ENCODE measurements around the gene SECISBP2L.

SECISBP2L gene

GRCh38 chr15:49055630-49056029 lies 9.4 kb upstream of the SECISBP2L start:
- no peak overlapping the region for H4K8ac ChIP-seq (ENCODE audit: low read depth, low read length)
- no peak overlapping the region for H4K91ac ChIP-seq (ENCODE audit: low read depth, low read length, poor library complexity)
- H2AFZ ChIP-seq (ENCODE audit: low read length), result no peak overlapping the region
- no peaks in the 10 kb centered on the region for H3K79me1 ChIP-seq (ENCODE audit: low read depth, low read length)
- H2BK5ac ChIP-seq (ENCODE audit: low read length), result no peak overlapping the region
- H2BK12ac ChIP-seq (ENCODE audit: low read length), result no peak overlapping the region
- no peaks in the 10 kb centered on the region for H3K4me1 ChIP-seq (ENCODE audit: control insufficient read depth in 2 of 2, insufficient read depth in 1 of 2, low read depth in 1 of 2, low read length in 2 of 2)
- H3K27ac ChIP-seq (replicated peaks; ENCODE audit: low read length), result no peak overlapping the region
- no peak overlapping the region for H3K4ac ChIP-seq (ENCODE audit: low read length)
- H3K4me2 ChIP-seq (ENCODE audit: insufficient read depth, low read length, poor library complexity, severe bottlenecking), result no peak overlapping the region
- H3K9me3 ChIP-seq (replicated peaks in 1 of 2; ENCODE audit: control insufficient read depth in 2 of 2, insufficient read depth in 1 of 2, low read depth in 1 of 2, low read length in 2 of 2), result peaks cover 0 to 3% of the 10 kb centered on the region in 2 donors
- H3K27me3 ChIP-seq (ENCODE audit: control insufficient read depth in 3 of 3, insufficient read depth in 3 of 3, low read depth in 1 of 3, low read length in 3 of 3), result no peaks in the 10 kb centered on the region
- DNase-seq (ENCODE audit: low spot score), result no peak
- no peaks in the 10 kb centered on the region for H3K36me3 ChIP-seq (replicated peaks in 1 of 2; ENCODE audit: control insufficient read depth in 2 of 2, insufficient read depth in 2 of 2, low read length in 2 of 2)
- H3K14ac ChIP-seq (ENCODE audit: low read length), result no peak overlapping the region
- no peak overlapping the region for H3K4me3 ChIP-seq (ENCODE audit: low read length in 2 of 2)
- no CpG with 5 or more reads among the region's 2 CpGs for WGBS, 2 donors (ENCODE audit: extremely low coverage in 2 of 2, insufficient read length in 2 of 2, insufficient replicate concordance in 1 of 2)
- no peak overlapping the region for H2BK120ac ChIP-seq (ENCODE audit: low read depth, low read length)
- no peak overlapping the region for H2AK5ac ChIP-seq (ENCODE audit: low read depth, low read length)
- no peak overlapping the region for H2BK15ac ChIP-seq (ENCODE audit: low read length)
- no peak overlapping the region for H3K9ac ChIP-seq (ENCODE audit: low read depth, low read length, poor library complexity)
- H3K18ac ChIP-seq (ENCODE audit: low read length), result no peak overlapping the region
- no peak overlapping the region for H3K23ac ChIP-seq (ENCODE audit: low read depth, low read length, poor library complexity)

GRCh38 chr15:49052662-49053061 lies 6.4 kb upstream of the SECISBP2L start:
- Histone ChIP-seq H2AK5ac (ENCODE audit: low read depth, low read length) (no peak overlapping the region), H4K8ac (ENCODE audit: low read depth, low read length) (no peak overlapping the region), H3K4ac (ENCODE audit: low read length) (no peak overlapping the region), H3K4me3 (ENCODE audit: low read length in 2 of 2) (no peak overlapping the region), H4K91ac (ENCODE audit: low read depth, low read length, poor library complexity) (no peak overlapping the region), H2BK120ac (ENCODE audit: low read depth, low read length) (no peak overlapping the region), H3K9ac (ENCODE audit: low read depth, low read length, poor library complexity) (no peak overlapping the region), H3K9me3 (replicated peaks in 1 of 2; ENCODE audit: control insufficient read depth in 2 of 2, insufficient read depth in 1 of 2, low read depth in 1 of 2, low read length in 2 of 2) (peaks cover 0 to 5% of the 10 kb centered on the region in 2 donors), H3K4me2 (ENCODE audit: insufficient read depth, low read length, poor library complexity, severe bottlenecking) (no peak overlapping the region), H3K36me3 (replicated peaks in 1 of 2; ENCODE audit: control insufficient read depth in 2 of 2, insufficient read depth in 2 of 2, low read length in 2 of 2) (no peaks in the 10 kb centered on the region), H2BK15ac (ENCODE audit: low read length) (no peak overlapping the region), H3K27me3 (ENCODE audit: control insufficient read depth in 3 of 3, insufficient read depth in 3 of 3, low read depth in 1 of 3, low read length in 3 of 3) (no peaks in the 10 kb centered on the region), H3K14ac (ENCODE audit: low read length) (no peak overlapping the region), H2BK5ac (ENCODE audit: low read length) (no peak overlapping the region), H2AFZ (ENCODE audit: low read length) (no peak overlapping the region), H3K79me1 (ENCODE audit: low read depth, low read length) (no peaks in the 10 kb centered on the region), H2BK12ac (ENCODE audit: low read length) (no peak overlapping the region), H3K4me1 (ENCODE audit: control insufficient read depth in 2 of 2, insufficient read depth in 1 of 2, low read depth in 1 of 2, low read length in 2 of 2) (no peaks in the 10 kb centered on the region), H3K27ac (replicated peaks; ENCODE audit: low read length) (no peak overlapping the region), H3K23ac (ENCODE audit: low read depth, low read length, poor library complexity) (no peak overlapping the region), H3K18ac (ENCODE audit: low read length) (no peak overlapping the region)
- DNase-seq (ENCODE audit: low spot score), result no peak
- WGBS, 2 donors (ENCODE audit: extremely low coverage in 2 of 2, insufficient read length in 2 of 2, insufficient replicate concordance in 1 of 2), result no CpG with 5 or more reads among the region's 4 CpGs

- H3K4me3 ChIP-seq (ENCODE audit: low read length in 2 of 2), result no peak overlapping the region
- DNase-seq (ENCODE audit: low spot score), result no peak
- H3K4me2 ChIP-seq (ENCODE audit: insufficient read depth, low read length, poor library complexity, severe bottlenecking), result no peak overlapping the region
- H2BK5ac ChIP-seq (ENCODE audit: low read length), result no peak overlapping the region
- no peak overlapping the region for H3K4ac ChIP-seq (ENCODE audit: low read length)
- H3K18ac ChIP-seq (ENCODE audit: low read length), result no peak overlapping the region
- no peak overlapping the region for H3K9ac ChIP-seq (ENCODE audit: low read depth, low read length, poor library complexity)
- H2BK15ac ChIP-seq (ENCODE audit: low read length), result no peak overlapping the region
- H3K14ac ChIP-seq (ENCODE audit: low read length), result no peak overlapping the region
- H3K27ac ChIP-seq (replicated peaks; ENCODE audit: low read length), result no peak overlapping the region
- H2BK12ac ChIP-seq (ENCODE audit: low read length), result no peak overlapping the region
- H2AK5ac ChIP-seq (ENCODE audit: low read depth, low read length), result no peak overlapping the region
- no peak overlapping the region for H4K91ac ChIP-seq (ENCODE audit: low read depth, low read length, poor library complexity)
- H4K8ac ChIP-seq (ENCODE audit: low read depth, low read length), result no peak overlapping the region
- no peaks in the 10 kb centered on the region for H3K27me3 ChIP-seq (ENCODE audit: control insufficient read depth in 3 of 3, insufficient read depth in 3 of 3, low read depth in 1 of 3, low read length in 3 of 3)
- H3K23ac ChIP-seq (ENCODE audit: low read depth, low read length, poor library complexity), result no peak overlapping the region
- no peak overlapping the region for H2BK120ac ChIP-seq (ENCODE audit: low read depth, low read length)
- peak overlapping the region; percentile 11 for H2AFZ ChIP-seq (ENCODE audit: low read length)
- peaks cover 6% of the 10 kb centered on the region for H3K79me1 ChIP-seq (ENCODE audit: low read depth, low read length)
- H3K4me1 ChIP-seq (ENCODE audit: control insufficient read depth in 2 of 2, insufficient read depth in 1 of 2, low read depth in 1 of 2, low read length in 2 of 2), result peaks cover 0 to 8% of the 10 kb centered on the region in 2 donors
- no peaks in the 10 kb centered on the region for H3K36me3 ChIP-seq (replicated peaks in 1 of 2; ENCODE audit: control insufficient read depth in 2 of 2, insufficient read depth in 2 of 2, low read length in 2 of 2)
- peaks cover 0 to 5% of the 10 kb centered on the region in 2 donors for H3K9me3 ChIP-seq (replicated peaks in 1 of 2; ENCODE audit: control insufficient read depth in 2 of 2, insufficient read depth in 1 of 2, low read depth in 1 of 2, low read length in 2 of 2)
These were observed 1.2 kb upstream of the SECISBP2L start for GRCh38 chr15:49047456-49047855.

GRCh38 chr15:49045751-49046219 lies 461 bp downstream of the SECISBP2L start:
- peak overlapping the region; percentile 99 for H3K18ac ChIP-seq (ENCODE audit: low read length)
- no peaks in the 10 kb centered on the region for H3K27me3 ChIP-seq (ENCODE audit: control insufficient read depth in 3 of 3, insufficient read depth in 3 of 3, low read depth in 1 of 3, low read length in 3 of 3)
- no CpG with 5 or more reads among the region's 17 CpGs for WGBS, 2 donors (ENCODE audit: extremely low coverage in 2 of 2, insufficient read length in 2 of 2, insufficient replicate concordance in 1 of 2)
- peaks cover 2% of the 10 kb centered on the region in 2 donors for H3K9me3 ChIP-seq (replicated peaks in 1 of 2; ENCODE audit: control insufficient read depth in 2 of 2, insufficient read depth in 1 of 2, low read depth in 1 of 2, low read length in 2 of 2)
- no peak for DNase-seq (ENCODE audit: low spot score)
- H3K9ac ChIP-seq (ENCODE audit: low read depth, low read length, poor library complexity), result peak overlapping the region; percentile 96
- no peak overlapping the region for H2BK15ac ChIP-seq (ENCODE audit: low read length)
- no peak overlapping the region for H4K91ac ChIP-seq (ENCODE audit: low read depth, low read length, poor library complexity)
- peaks cover 6% of the 10 kb centered on the region for H3K79me1 ChIP-seq (ENCODE audit: low read depth, low read length)
- H2BK5ac ChIP-seq (ENCODE audit: low read length), result peak overlapping the region; percentile 85
- H3K36me3 ChIP-seq (replicated peaks in 1 of 2; ENCODE audit: control insufficient read depth in 2 of 2, insufficient read depth in 2 of 2, low read length in 2 of 2), result no peaks in the 10 kb centered on the region
- H3K14ac ChIP-seq (ENCODE audit: low read length), result peak overlapping the region; percentile 92
- H2BK12ac ChIP-seq (ENCODE audit: low read length), result peak overlapping the region; percentile 34
- peak overlapping the region; percentile 90 for H3K23ac ChIP-seq (ENCODE audit: low read depth, low read length, poor library complexity)
- peak overlapping the region; percentile 75 for H3K27ac ChIP-seq (replicated peaks; ENCODE audit: low read length)
- H2BK120ac ChIP-seq (ENCODE audit: low read depth, low read length), result no peak overlapping the region
- peak overlapping the region; percentile 93 for H2AFZ ChIP-seq (ENCODE audit: low read length)
- H3K4ac ChIP-seq (ENCODE audit: low read length), result no peak overlapping the region
- H3K4me2 ChIP-seq (ENCODE audit: insufficient read depth, low read length, poor library complexity, severe bottlenecking), result peak overlapping the region; percentile 60
- peaks cover 0 to 8% of the 10 kb centered on the region in 2 donors for H3K4me1 ChIP-seq (ENCODE audit: control insufficient read depth in 2 of 2, insufficient read depth in 1 of 2, low read depth in 1 of 2, low read length in 2 of 2)
- no peak overlapping the region for H4K8ac ChIP-seq (ENCODE audit: low read depth, low read length)
- H3K4me3 ChIP-seq (ENCODE audit: low read length in 2 of 2), result peak overlapping the region; percentile 86 to 98
- peak overlapping the region; percentile 50 for H2AK5ac ChIP-seq (ENCODE audit: low read depth, low read length)
